H1 (cell line): ENCODE data around the gene GTPBP6. TPM values are rescaled to one million over a fixed set of nuclear protein-coding genes. Genes with fewer than 3 reads are reported as not detected.

Experiments used
- CTCF ChIA-PET: fragments of 300-600 bp; sonication (Branson Sonifier 250); formaldehyde crosslinking; loops from one replicate; lab custom pipeline; 2021; ENCODE audit not compliant: partially characterized antibody; lab: Charles Lee
- POLR2A ChIA-PET: fragments of 300-600 bp; sonication (Branson Sonifier 250); formaldehyde crosslinking; loops from one replicate; lab custom pipeline; 2021; ENCODE audit warnings: inconsistent platforms; ENCODE audit not compliant: partially characterized antibody; lab: Charles Lee
- DNase-seq, 2 experiments: peaks; one replicate each; pipeline versions ENCODE4 v3.0.0 to v3.0.0-alpha.2; 2010 to 2022; ENCODE audit warnings: low spot score in 2 of 2, low read depth in 1 of 2, mixed read lengths in 1 of 2
- FAIRE-seq: peaks from 2 replicates; lab custom pipeline; 2011; peaks lifted over from hg19 to GRCh38; lab: Jason Lieb, UNC
- H2AFZ ChIP-seq: 2 replicates; pipeline ENCODE4 v1.8.1; 2012; ENCODE audit warnings: low read length, inconsistent platforms
- H2AK5ac ChIP-seq: 2 replicates; pipeline ENCODE4 v1.6.1; 2013; ENCODE audit warnings: low read depth, low read length
- H2BK120ac ChIP-seq: replicated peaks from 2 replicates; pipeline ENCODE3; 2013; ENCODE audit warnings: low read depth, low read length, inconsistent platforms
- H2BK12ac ChIP-seq: 2 replicates; pipeline ENCODE4 v1.6.1; 2013; ENCODE audit warnings: low read depth, low read length
- H2BK15ac ChIP-seq: 2 replicates; pipeline ENCODE4 v1.6.1; 2013; ENCODE audit warnings: low read length
- H2BK20ac ChIP-seq: 2 replicates; pipeline ENCODE4 v1.6.1; 2013; ENCODE audit warnings: low read length
- H2BK5ac ChIP-seq: 2 replicates; pipeline ENCODE4 v1.6.1; 2013; ENCODE audit warnings: low read depth, low read length
- H3K14ac ChIP-seq: 2 replicates; pipeline ENCODE4 v1.6.1; 2013; ENCODE audit warnings: inconsistent platforms; ENCODE audit not compliant: insufficient read length
- H3K18ac ChIP-seq: 2 replicates; pipeline ENCODE4 v1.6.1; 2013; ENCODE audit warnings: low read length; ENCODE audit errors: extremely low read depth
- H3K23ac ChIP-seq: 2 replicates; pipeline ENCODE4 v1.6.1; 2013; ENCODE audit warnings: inconsistent platforms; ENCODE audit not compliant: insufficient read length
- H3K23me2 ChIP-seq: 2 replicates; pipeline ENCODE4 v1.6.1; 2013; ENCODE audit warnings: low read depth, low read length
- H3K27ac ChIP-seq: 2 replicates; pipeline ENCODE4 v1.6.1; 2011; ENCODE audit warnings: low read depth, low read length, inconsistent platforms
- H3K27me3 ChIP-seq, 4 experiments: replicated peaks in 1 of 4; 1 replicate in 1 of 4; 2 replicates in 3 of 4; pipeline versions ENCODE4 v1.6.1 to v1.8.1; 2011 to 2013; ENCODE audit warnings: low read length in 3 of 4, mild to moderate bottlenecking in 3 of 4, inconsistent platforms in 2 of 4, mixed read lengths in 2 of 4, moderate library complexity in 1 of 4; ENCODE audit not compliant: control insufficient read depth in 3 of 4, insufficient read depth in 3 of 4; ENCODE audit errors: extremely low read depth in 1 of 4
- H3K36me3 ChIP-seq, 4 experiments: 2 replicates each; pipeline versions ENCODE4 v1.6.1 to v1.8.1; 2011 to 2013; ENCODE audit warnings: mild to moderate bottlenecking in 4 of 4, low read length in 3 of 4, moderate library complexity in 2 of 4, control low read depth in 1 of 4, inconsistent platforms in 1 of 4; ENCODE audit not compliant: insufficient read depth in 4 of 4, control insufficient read depth in 2 of 4
- H3K4ac ChIP-seq: replicated peaks from 2 replicates; pipeline ENCODE3; 2013; ENCODE audit warnings: low read length, low read depth, mixed read lengths, inconsistent platforms; ENCODE audit not compliant: insufficient read length
- H3K4me1 ChIP-seq, 4 experiments: replicated peaks in 1 of 4; 1 replicate in 1 of 4; 2 replicates in 3 of 4; pipeline versions ENCODE4 v1.6.1 to v1.8.1; 2011 to 2013; ENCODE audit warnings: low read length in 3 of 4, inconsistent platforms in 2 of 4, mixed read lengths in 1 of 4; ENCODE audit not compliant: insufficient read depth in 4 of 4, control insufficient read depth in 3 of 4
- H3K4me2 ChIP-seq, 2 experiments: 2 replicates each; pipeline versions ENCODE4 v1.6.1 to v1.8.1; 2011 to 2013; ENCODE audit warnings: low read depth in 2 of 2, low read length in 2 of 2, control low read depth in 1 of 2, inconsistent platforms in 1 of 2, mild to moderate bottlenecking in 1 of 2; ENCODE audit not compliant: insufficient read depth in 1 of 2
- H3K4me3 ChIP-seq, 4 experiments: fragments of 200-600, 300-600 bp in 1 of 4; sonication (generic), shearing (Covaris generic), sonication (Bioruptor Twin) in 1 of 4; 2 replicates each; pipeline versions ENCODE4 v1.5.1 to v1.8.1; 2011 to 2016; ENCODE audit warnings: low read length in 4 of 4, low read depth in 3 of 4, control low read depth in 2 of 4, inconsistent platforms in 2 of 4, mild to moderate bottlenecking in 2 of 4, mixed read lengths in 1 of 4, moderate library complexity in 1 of 4; ENCODE audit not compliant: insufficient read depth in 2 of 4; ENCODE audit errors: extremely low read depth in 1 of 4
- H3K56ac ChIP-seq: replicated peaks from 2 replicates; pipeline ENCODE3; 2013; ENCODE audit warnings: low read depth, mild to moderate bottlenecking, mixed read lengths, low read length, inconsistent platforms; ENCODE audit not compliant: insufficient read length
- H3K79me1 ChIP-seq: 2 replicates; pipeline ENCODE4 v1.6.1; 2013; ENCODE audit warnings: low read depth, low read length, control low read depth
- H3K79me2 ChIP-seq, 2 experiments: 2 replicates each; pipeline versions ENCODE4 v1.6.1 to v1.8.1; 2012 to 2013; ENCODE audit warnings: low read length in 2 of 2, mild to moderate bottlenecking in 2 of 2, inconsistent platforms in 1 of 2; ENCODE audit not compliant: insufficient read depth in 2 of 2, control insufficient read depth in 1 of 2
- H3K9ac ChIP-seq, 4 experiments: replicated peaks in 1 of 4; 1 replicate in 1 of 4; 2 replicates in 3 of 4; pipeline versions ENCODE4 v1.6.1 to v1.8.1; 2011 to 2013; ENCODE audit warnings: low read depth in 3 of 4, low read length in 3 of 4, control low read depth in 2 of 4, mild to moderate bottlenecking in 2 of 4, moderate library complexity in 2 of 4, inconsistent platforms in 1 of 4; ENCODE audit errors: extremely low read depth in 1 of 4
- H3K9me3 ChIP-seq, 2 experiments: 2 replicates each; pipeline versions ENCODE4 v1.6.1 to v1.8.1; 2012 to 2013; ENCODE audit warnings: mild to moderate bottlenecking in 2 of 2, moderate library complexity in 2 of 2, control low read depth in 1 of 2, inconsistent platforms in 1 of 2, low read depth in 1 of 2, low read length in 1 of 2, mixed read lengths in 1 of 2; ENCODE audit not compliant: insufficient read depth in 2 of 2
- H4K20me1 ChIP-seq, 2 experiments: replicated peaks in 1 of 2; 2 replicates each; pipeline versions ENCODE3 to v1.8.1; 2011 to 2013; ENCODE audit warnings: inconsistent platforms in 2 of 2, low read length in 2 of 2, mild to moderate bottlenecking in 1 of 2; ENCODE audit not compliant: insufficient read depth in 2 of 2, control insufficient read depth in 1 of 2
- H4K5ac ChIP-seq: 2 replicates; pipeline ENCODE4 v1.6.1; 2013; ENCODE audit warnings: low read length, low read depth, mixed read lengths, inconsistent platforms; ENCODE audit not compliant: insufficient read length
- H4K8ac ChIP-seq: 2 replicates; pipeline ENCODE4 v1.8.0; 2013; ENCODE audit warnings: mild to moderate bottlenecking, moderate library complexity, low read length, inconsistent platforms; ENCODE audit not compliant: insufficient read depth; ENCODE audit errors: extremely low read depth
- H4K91ac ChIP-seq: replicated peaks from 2 replicates; pipeline ENCODE3; 2013; ENCODE audit warnings: low read length, mixed read lengths, inconsistent platforms; ENCODE audit not compliant: insufficient read length
- CHD2 ChIP-seq: IDR thresholded peaks from 2 replicates; pipeline ENCODE4 v1.6.1; 2012; ENCODE audit warnings: low read length, improper control_type of control experiment
- E2F6 ChIP-seq: IDR thresholded peaks from 2 replicates; pipeline ENCODE4 v1.6.1; 2012; ENCODE audit warnings: inconsistent platforms
- EGR1 ChIP-seq: IDR thresholded peaks from 2 replicates; pipeline ENCODE4 v1.6.1; 2011; ENCODE audit warnings: low read depth, low read length, borderline replicate concordance
- EZH2 ChIP-seq: fragments of 200-600 bp; sonication (generic); IDR thresholded peaks from 2 replicates; pipeline ENCODE4 v1.7.1; 2012; ENCODE audit warnings: low read depth, mild to moderate bottlenecking, moderate library complexity, low read length, inconsistent platforms; ENCODE audit not compliant: severe bottlenecking
- JUN ChIP-seq: IDR thresholded peaks from 2 replicates; pipeline ENCODE4 v1.6.1; 2011; ENCODE audit warnings: low read depth, mild to moderate bottlenecking, improper control_type of control experiment, low read length
- KDM1A ChIP-seq: fragments of 200-600, 300-600 bp; sonication (generic); IDR thresholded peaks from 2 replicates; pipeline ENCODE4 v1.7.1; 2016; ENCODE audit warnings: mild to moderate bottlenecking, low read length, borderline replicate concordance
- RBBP5 ChIP-seq: IDR thresholded peaks from 2 replicates; pipeline ENCODE4 v1.7.1; 2012; ENCODE audit warnings: low read depth, mild to moderate bottlenecking, inconsistent platforms, low read length, moderate library complexity, borderline replicate concordance
- SP2 ChIP-seq: IDR thresholded peaks from 2 replicates; pipeline ENCODE4 v1.6.1; 2012; ENCODE audit warnings: mild to moderate bottlenecking, low read length, inconsistent platforms
- SRF ChIP-seq: IDR thresholded peaks from 2 replicates; pipeline ENCODE4 v1.6.1; 2011; ENCODE audit warnings: mild to moderate bottlenecking, low read depth, low read length, moderate library complexity
- TAF1 ChIP-seq: IDR thresholded peaks from 2 replicates; pipeline ENCODE4 v1.6.1; 2011; ENCODE audit warnings: mild to moderate bottlenecking, low read depth, low read length
- TAF7 ChIP-seq: optimal IDR thresholded peaks from 2 replicates; pipeline ENCODE3; 2011; ENCODE audit warnings: low read depth, mild to moderate bottlenecking, inconsistent platforms, low read length, moderate library complexity, borderline replicate concordance
- TCF12 ChIP-seq: IDR thresholded peaks from 2 replicates; pipeline ENCODE4 v1.6.1; 2011; ENCODE audit warnings: low read depth, mild to moderate bottlenecking, low read length
- WGBS, 2 experiments: shearing (Covaris generic) in 1 of 2; methylation state at CpG; one replicate each; pipeline versions ENCODE4 v1.1.6 to v1.1.7; 2013 to 2015; ENCODE audit warnings: low lambda C conversion rate in 2 of 2, mixed read lengths in 2 of 2, inconsistent platforms in 1 of 2, low coverage in 1 of 2, missing lambda C conversion rate in 1 of 2; ENCODE audit not compliant: insufficient replicate concordance in 2 of 2, insufficient coverage in 1 of 2, insufficient read length in 1 of 2; ENCODE audit errors: extremely low coverage in 1 of 2, missing lambda C conversion rate in 1 of 2; 5-methylcytosine and 5-hydroxymethylcytosine counted together
- polyA plus RNA-seq, 7 experiments: library from polyadenylated mRNA; depleted of rRNA in 3 of 7; stranded (reverse) in 5 of 7; unstranded in 2 of 7; fragments of >200 nt in 5 of 7; fragments of 200-250 nt in 2 of 7; gene quantifications; 1 replicate in 5 of 7; 2 replicates in 1 of 7; 4 replicates in 1 of 7; pipeline versions ENCODE4 v1.2.1 to v1.2.3, GENCODE V29; 2011 to 2013; ENCODE audit warnings: missing spikeins in 2 of 7, mixed read lengths in 2 of 7
- total RNA-seq: library from RNA; stranded (reverse); fragmentation: NEBNext Ultra II Directional; extraction: Animal tissue kit (Norgen Biotek cat#: 25700); gene quantifications from 2 replicates; pipeline ENCODE4 v1.2.1, GENCODE V29; 2021
- TF ChIP-seq, protein P1 (sequence below): IDR thresholded peaks from 2 replicates; pipeline ENCODE4 v1.6.1; 2012; ENCODE audit warnings: inconsistent platforms

Gene GTPBP6
- total and polyA plus RNA-seq, 2 of the 8 experiments (the other 6 are each of a cell fraction or from before 2014, with no cell fraction given): 33.9 to 57.1 TPM

GRCh38 chrX:310621-311155, 7.9 kb downstream of the GTPBP6 start:
- H2AFZ ChIP-seq: no peak overlapping the region
- H2BK120ac ChIP-seq: no peak overlapping the region
- no peak overlapping the region for H4K91ac ChIP-seq
- ChIA-PET POLR2A (no interaction called here), CTCF (no interaction called here)
- no peak overlapping the region for H3K4me2 ChIP-seq
- DNase-seq (no peak), FAIRE-seq (no peak)
- H3K79me1 ChIP-seq: peaks cover 5% of the 10 kb centered on the region; the same call in 1 of the 2 replicates
- H3K79me2 ChIP-seq: no peaks in the 10 kb centered on the region; a peak in 2 of 4 replicates
- no peak overlapping the region for H3K9ac ChIP-seq
- no peak overlapping the region for H3K4me3 ChIP-seq
- WGBS, 2 experiments: 93% methylated on average over 25 of the region's 25 CpGs; no CpG with 5 or more reads in 1 of the 2 experiments
- H3K36me3 ChIP-seq: peaks cover 25 to 75% (median 50%) of the 10 kb centered on the region in 4 experiments
- H2AK5ac ChIP-seq: no peak overlapping the region
- H3K27me3 ChIP-seq: no peaks in the 10 kb centered on the region
- no peak overlapping the region for H2BK15ac ChIP-seq
- no peak overlapping the region for H2BK12ac ChIP-seq
- H3K18ac ChIP-seq: no peak overlapping the region
- H4K20me1 ChIP-seq: peaks cover 6 to 19% of the 10 kb centered on the region in 2 experiments
- H3K14ac ChIP-seq: no peak overlapping the region
- H3K56ac ChIP-seq: no peak overlapping the region
- no peaks in the 10 kb centered on the region for H3K9me3 ChIP-seq
- H3K4ac ChIP-seq: no peak overlapping the region
- no peak overlapping the region for H3K27ac ChIP-seq
- H4K8ac ChIP-seq: no peak overlapping the region; the same call in 1 of the 2 replicates
- H3K23ac ChIP-seq: no peak overlapping the region
- no peaks in the 10 kb centered on the region for H3K4me1 ChIP-seq
- H2BK20ac ChIP-seq: no peak overlapping the region
- H2BK5ac ChIP-seq: no peak overlapping the region
- peaks cover 8% of the 10 kb centered on the region; the same call in 1 of the 2 replicates for H3K23me2 ChIP-seq
- H4K5ac ChIP-seq: no peak overlapping the region
- TF ChIP-seq JUN: no peak
- TF ChIP-seq SRF: no peak
- TF ChIP-seq EZH2: no peak
- no peak for TF ChIP-seq TAF7
- TF ChIP-seq TAF1: no peak
- no peak for TF ChIP-seq EGR1
- no peak for TF ChIP-seq SP2
- TF ChIP-seq RBBP5: no peak
- TF ChIP-seq TCF12: no peak
- TF ChIP-seq E2F6: no peak
- TF ChIP-seq, protein P1, sequence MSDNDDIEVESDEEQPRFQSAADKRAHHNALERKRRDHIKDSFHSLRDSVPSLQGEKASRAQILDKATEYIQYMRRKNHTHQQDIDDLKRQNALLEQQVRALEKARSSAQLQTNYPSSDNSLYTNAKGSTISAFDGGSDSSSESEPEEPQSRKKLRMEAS: no peak
- no peak for TF ChIP-seq KDM1A
- no peak for TF ChIP-seq CHD2
